ENCODE results near the gene ASCC1. TPM values are rescaled to one million over a fixed set of nuclear protein-coding genes. Genes with fewer than 3 reads are reported as not detected.
A peak's percentile ranks its signal among the peaks of the same experiment; 100 is the strongest.

ASCC1 gene
- total and polyA plus RNA-seq, 2 of the 13 experiments (the other 11 are each of a cell fraction or from before 2014, with no cell fraction given): 21.6 to 30.1 TPM

GRCh38 chr10:72254813-72255568 lies 38.9 kb upstream of the ASCC1 start:
- Histone ChIP-seq H3K4me3 (replicated peaks in 1 of 3; ENCODE audit: insufficient read depth in 1 of 3, low read depth in 2 of 3, low read length in 3 of 3) (peak overlapping the region; percentile 54 to 72 (median 57)), H3K4me1 (ENCODE audit: insufficient read depth, low read length) (peaks cover 93% of the 10 kb centered on the region), H3K36me3 (replicated peaks in 1 of 2; ENCODE audit: control insufficient read depth in 1 of 2, insufficient read depth in 2 of 2, low read length in 2 of 2) (no peaks in the 10 kb centered on the region), H3K27me3 (ENCODE audit: control insufficient read depth in 1 of 2, insufficient read depth in 2 of 2, low read length in 2 of 2) (no peaks in the 10 kb centered on the region), H3K27ac (ENCODE audit: extremely low read length, insufficient read depth, low read length) (peak overlapping the region; percentile 74), H4K20me1 (ENCODE audit: insufficient read depth, low read length) (no peaks in the 10 kb centered on the region), H3K9ac (ENCODE audit: insufficient read depth, low read depth, low read length) (peak overlapping the region; percentile 73), H3K9me3 (ENCODE audit: low read length) (no peaks in the 10 kb centered on the region), H3K79me2 (ENCODE audit: insufficient read depth, low read length) (no peaks in the 10 kb centered on the region), H3K4me2 (ENCODE audit: low read depth, low read length) (peak overlapping the region; percentile 92), H2AFZ (ENCODE audit: low read length) (peak overlapping the region; percentile 1)
- in situ Hi-C loops (cut with HindIII; ENCODE audit: extremely low pct_ligation_motif_present, low pct_unique_long_range_greater_than_20kb): no loop called here
- ATAC-seq (peak; percentile 85), DNase-seq (ENCODE audit: low spot score) (no peak), FAIRE-seq (peak; percentile 64)
- POLR2A ChIA-PET: interaction anchor here (0.9 to 5.3 kb wide), 13 partner anchors 9 to 77 kb away, joined by 3 to 45 read pairs (median 5); partner anchors contain the start of genes ANAPC16, ASCC1 and DDIT4
- CTCF ChIA-PET (ENCODE audit: low intra/inter-chr PET ratio, low total read pairs): no interaction called here
- intact Hi-C loops (cut with micrococcal nuclease; ENCODE audit: unreplicated experiment): no loop called here
- 1% methylated on average over 12 of the region's 15 CpGs for WGBS (ENCODE audit: low lambda C conversion rate)
- BruUV-seq (replicated peaks): no TSS peak
- TF ChIP-seq ZNF331 (CRISPR knock-in tag; IDR thresholded peaks at IDR 0.05): no peak
- TF ChIP-seq PLSCR1 (CRISPR knock-in tag; IDR thresholded peaks at IDR 0.05; ENCODE audit: borderline replicate concordance): no peak
- TF ChIP-seq NR2F1 (CRISPR knock-in tag; IDR thresholded peaks at IDR 0.05): no peak
- TF ChIP-seq JDP2 (CRISPR knock-in tag; IDR thresholded peaks at IDR 0.05; ENCODE audit: borderline replicate concordance): no peak
- TF ChIP-seq MAF1 (CRISPR knock-in tag; IDR thresholded peaks at IDR 0.05; ENCODE audit: borderline replicate concordance): no peak
- no peak for TF ChIP-seq FOXJ3 (CRISPR knock-in tag; IDR thresholded peaks at IDR 0.05; ENCODE audit: borderline replicate concordance)
- TF ChIP-seq FOXP1 (IDR thresholded peaks at IDR 0.05): no peak
- no peak; the same call in 1 of the 2 replicates for TF ChIP-seq FOXP1 (CRISPR knock-in tag; IDR thresholded peaks at IDR 0.05)
- TF ChIP-seq NFRKB (IDR thresholded peaks at IDR 0.05): no peak
- no peak; the same call in 1 of the 2 replicates for TF ChIP-seq PHF21A (CRISPR knock-in tag; IDR thresholded peaks at IDR 0.05)
- no peak for TF ChIP-seq NFYB (CRISPR knock-in tag; IDR thresholded peaks at IDR 0.05)
- no peak for TF ChIP-seq ZNF891 (CRISPR knock-in tag; IDR thresholded peaks at IDR 0.05)
- no peak for TF ChIP-seq MLX (CRISPR knock-in tag; IDR thresholded peaks at IDR 0.05)
- TF ChIP-seq, protein P1, sequence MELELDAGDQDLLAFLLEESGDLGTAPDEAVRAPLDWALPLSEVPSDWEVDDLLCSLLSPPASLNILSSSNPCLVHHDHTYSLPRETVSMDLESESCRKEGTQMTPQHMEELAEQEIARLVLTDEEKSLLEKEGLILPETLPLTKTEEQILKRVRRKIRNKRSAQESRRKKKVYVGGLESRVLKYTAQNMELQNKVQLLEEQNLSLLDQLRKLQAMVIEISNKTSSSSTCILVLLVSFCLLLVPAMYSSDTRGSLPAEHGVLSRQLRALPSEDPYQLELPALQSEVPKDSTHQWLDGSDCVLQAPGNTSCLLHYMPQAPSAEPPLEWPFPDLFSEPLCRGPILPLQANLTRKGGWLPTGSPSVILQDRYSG (CRISPR knock-in tag; IDR thresholded peaks at IDR 0.05): no peak
- TF ChIP-seq ZNF678 (CRISPR knock-in tag; IDR thresholded peaks at IDR 0.05): no peak
- TF ChIP-seq ZBTB14 (CRISPR knock-in tag; IDR thresholded peaks at IDR 0.05): no peak
- no peak for TF ChIP-seq TCF7 (IDR thresholded peaks at IDR 0.05; ENCODE audit: low read depth)
- no peak for TF ChIP-seq SMARCC2 (IDR thresholded peaks at IDR 0.05)
- no peak for TF ChIP-seq FUBP1 (CRISPR knock-in tag; IDR thresholded peaks at IDR 0.05; ENCODE audit: borderline replicate concordance)

Measured in HepG2 (cell line).